H9 (cell line): ENCODE results near the gene WSB2. TPM values are rescaled to one million over a fixed set of nuclear protein-coding genes. Genes with fewer than 3 reads are reported as not detected.

ENCODE experiments used
- DNase-seq: peaks from one replicate; pipeline ENCODE4 v3.0.0-alpha.2; 2017
- H2AFZ ChIP-seq: one replicate; pipeline ENCODE4 v1.6.1; 2013; ENCODE audit warnings: mild to moderate bottlenecking, low read length, control low read depth, moderate library complexity
- H2AK5ac ChIP-seq: 2 replicates; pipeline ENCODE4 v1.6.1; 2013; ENCODE audit warnings: low read length, control low read depth, mixed read lengths; ENCODE audit not compliant: insufficient read length
- H2BK120ac ChIP-seq: one replicate; pipeline ENCODE4 v1.6.1; 2013; ENCODE audit warnings: low read depth, mild to moderate bottlenecking, low read length, control low read depth, inconsistent platforms; ENCODE audit not compliant: poor library complexity, severe bottlenecking
- H2BK12ac ChIP-seq: 2 replicates; pipeline ENCODE4 v1.6.1; 2013; ENCODE audit warnings: low read length, control low read depth, mixed read lengths, low read depth; ENCODE audit not compliant: insufficient read length
- H2BK15ac ChIP-seq: 2 replicates; pipeline ENCODE4 v1.6.1; 2013; ENCODE audit warnings: low read depth, low read length, control low read depth
- H2BK20ac ChIP-seq: one replicate; pipeline ENCODE4 v1.6.1; 2013; ENCODE audit warnings: low read depth, mild to moderate bottlenecking, low read length, control low read depth, inconsistent platforms; ENCODE audit not compliant: poor library complexity, severe bottlenecking
- H2BK5ac ChIP-seq: 2 replicates; pipeline ENCODE4 v1.6.1; 2013; ENCODE audit warnings: low read length, control low read depth, mixed read lengths; ENCODE audit not compliant: insufficient read length
- H3K14ac ChIP-seq: 2 replicates; pipeline ENCODE4 v1.6.1; 2013; ENCODE audit warnings: low read length, control low read depth; ENCODE audit not compliant: insufficient read depth
- H3K18ac ChIP-seq: 2 replicates; pipeline ENCODE4 v1.6.1; 2013; ENCODE audit warnings: low read depth, mild to moderate bottlenecking, mixed read lengths, low read length, control low read depth; ENCODE audit not compliant: insufficient read length
- H3K23ac ChIP-seq: 2 replicates; pipeline ENCODE4 v1.6.1; 2013; ENCODE audit warnings: low read length, control low read depth, mixed read lengths, low read depth; ENCODE audit not compliant: insufficient read length
- H3K23me2 ChIP-seq: 2 replicates; pipeline ENCODE4 v1.6.1; 2013; ENCODE audit warnings: low read depth, mild to moderate bottlenecking, mixed read lengths, low read length, control low read depth; ENCODE audit not compliant: insufficient read length, poor library complexity, severe bottlenecking
- H3K27ac ChIP-seq: 2 replicates; pipeline ENCODE4 v1.5.1; 2013; ENCODE audit warnings: low read length, control low read depth, mixed read lengths, low read depth; ENCODE audit not compliant: insufficient read length
- H3K27me3 ChIP-seq: 2 replicates; pipeline ENCODE4 v1.6.1; 2013; ENCODE audit warnings: low read length, control low read depth, inconsistent platforms; ENCODE audit not compliant: insufficient read depth
- H3K4ac ChIP-seq: 2 replicates; pipeline ENCODE4 v1.6.1; 2013; ENCODE audit warnings: low read depth, mild to moderate bottlenecking, control low read depth, inconsistent platforms, low read length, moderate library complexity
- H3K4me1 ChIP-seq: 2 replicates; pipeline ENCODE4 v1.6.1; 2013; ENCODE audit warnings: low read length, control low read depth, inconsistent platforms; ENCODE audit not compliant: insufficient read depth
- H3K4me2 ChIP-seq: 2 replicates; pipeline ENCODE4 v1.6.1; 2013; ENCODE audit warnings: low read length, control low read depth, mixed read lengths; ENCODE audit not compliant: insufficient read length, insufficient read depth
- H3K56ac ChIP-seq: 2 replicates; pipeline ENCODE4 v1.6.1; 2013; ENCODE audit warnings: low read depth, mild to moderate bottlenecking, mixed read lengths, low read length, control low read depth; ENCODE audit not compliant: insufficient read length
- H3K79me1 ChIP-seq: 2 replicates; pipeline ENCODE4 v1.6.1; 2013; ENCODE audit warnings: low read depth, mild to moderate bottlenecking, moderate library complexity, low read length, control low read depth, inconsistent platforms; ENCODE audit not compliant: insufficient read depth, poor library complexity, severe bottlenecking
- H3K79me2 ChIP-seq: 2 replicates; pipeline ENCODE4 v1.6.1; 2013; ENCODE audit warnings: low read length, control low read depth, inconsistent platforms; ENCODE audit not compliant: insufficient read depth
- H3K9ac ChIP-seq: 2 replicates; pipeline ENCODE4 v1.6.1; 2013; ENCODE audit warnings: low read length, control low read depth, mixed read lengths; ENCODE audit not compliant: insufficient read length; ENCODE audit errors: extremely low read depth
- H3K9me3 ChIP-seq: one replicate; pipeline ENCODE4 v1.6.1; 2013; ENCODE audit warnings: low read depth, low read length, inconsistent platforms; ENCODE audit not compliant: control insufficient read depth
- H3T11ph ChIP-seq: one replicate; pipeline ENCODE4 v1.6.1; 2013; ENCODE audit warnings: mild to moderate bottlenecking, low read length, control low read depth, inconsistent platforms
- H4K20me1 ChIP-seq: one replicate; pipeline ENCODE4 v1.6.1; 2013; ENCODE audit not compliant: control insufficient read depth, insufficient read length, insufficient read depth
- H4K5ac ChIP-seq: 2 replicates; pipeline ENCODE4 v1.6.1; 2013; ENCODE audit warnings: low read depth, mild to moderate bottlenecking, mixed read lengths, low read length, control low read depth; ENCODE audit not compliant: insufficient read length
- H4K8ac ChIP-seq: replicated peaks from 2 replicates; pipeline ENCODE4 v1.6.1; 2013; ENCODE audit warnings: low read length, control low read depth, mixed read lengths, low read depth; ENCODE audit not compliant: insufficient read length
- H4K91ac ChIP-seq: 2 replicates; pipeline ENCODE4 v1.6.1; 2013; ENCODE audit warnings: low read depth, mild to moderate bottlenecking, moderate library complexity, mixed read lengths, low read length, control low read depth; ENCODE audit not compliant: insufficient read length
- H3K27ac Mint-ChIP-seq, 3 experiments: 2 replicates in 2 of 3; 3 replicates in 1 of 3; pipeline ENCODE4 v1.8.0; 2020 to 2021; ENCODE audit warnings: mixed read lengths in 3 of 3, mild to moderate bottlenecking in 1 of 3, moderate library complexity in 1 of 3
- H3K27me3 Mint-ChIP-seq: 2 replicates; pipeline ENCODE4 v1.8.0; 2021; ENCODE audit warnings: low read depth, mild to moderate bottlenecking, moderate library complexity, mixed read lengths
- H3K36me3 Mint-ChIP-seq, 3 experiments: 2 replicates in 2 of 3; 3 replicates in 1 of 3; pipeline ENCODE4 v1.8.0; 2020 to 2021; ENCODE audit warnings: low read depth in 3 of 3, mixed read lengths in 3 of 3; ENCODE audit not compliant: insufficient read depth in 1 of 3
- H3K4me1 Mint-ChIP-seq, 2 experiments: 2 replicates each; pipeline ENCODE4 v1.8.0; 2020; ENCODE audit warnings: mixed read lengths in 2 of 2
- H3K4me3 Mint-ChIP-seq, 2 experiments: 2 replicates in 1 of 2; 3 replicates in 1 of 2; pipeline ENCODE4 v1.8.0; 2020 to 2021; ENCODE audit warnings: mild to moderate bottlenecking in 2 of 2, mixed read lengths in 2 of 2, moderate library complexity in 1 of 2
- H3K9me3 Mint-ChIP-seq, 2 experiments: 2 replicates in 1 of 2; 3 replicates in 1 of 2; pipeline ENCODE4 v1.8.0; 2020; ENCODE audit warnings: mild to moderate bottlenecking in 2 of 2, mixed read lengths in 2 of 2, moderate library complexity in 1 of 2
- WGBS: extraction: QIAGEN DNeasy Blood & Tissue Kit; methylation state at CpG from one replicate; pipeline ENCODE4 v1.1.7; 2013; ENCODE audit warnings: missing lambda C conversion rate, low lambda C conversion rate, mixed read lengths; ENCODE audit not compliant: insufficient read length; ENCODE audit errors: extremely low coverage; 5-methylcytosine and 5-hydroxymethylcytosine counted together
- total RNA-seq: library from RNA; stranded (reverse); gene quantifications from 2 replicates; pipeline ENCODE4 v1.2.1, GENCODE V29; 2021
- TF ChIP-seq, protein P1 (sequence below): fragments of 200-600 bp; sonication (generic); conservative IDR thresholded peaks from 3 replicates; pipeline ENCODE4 v1.8.0; 2021; ENCODE audit warnings: antibody characterized with exemption, mild to moderate bottlenecking

WSB2 gene
- total RNA-seq, 1 experiment from 2014 or later, result 58.6 TPM

DNA sequence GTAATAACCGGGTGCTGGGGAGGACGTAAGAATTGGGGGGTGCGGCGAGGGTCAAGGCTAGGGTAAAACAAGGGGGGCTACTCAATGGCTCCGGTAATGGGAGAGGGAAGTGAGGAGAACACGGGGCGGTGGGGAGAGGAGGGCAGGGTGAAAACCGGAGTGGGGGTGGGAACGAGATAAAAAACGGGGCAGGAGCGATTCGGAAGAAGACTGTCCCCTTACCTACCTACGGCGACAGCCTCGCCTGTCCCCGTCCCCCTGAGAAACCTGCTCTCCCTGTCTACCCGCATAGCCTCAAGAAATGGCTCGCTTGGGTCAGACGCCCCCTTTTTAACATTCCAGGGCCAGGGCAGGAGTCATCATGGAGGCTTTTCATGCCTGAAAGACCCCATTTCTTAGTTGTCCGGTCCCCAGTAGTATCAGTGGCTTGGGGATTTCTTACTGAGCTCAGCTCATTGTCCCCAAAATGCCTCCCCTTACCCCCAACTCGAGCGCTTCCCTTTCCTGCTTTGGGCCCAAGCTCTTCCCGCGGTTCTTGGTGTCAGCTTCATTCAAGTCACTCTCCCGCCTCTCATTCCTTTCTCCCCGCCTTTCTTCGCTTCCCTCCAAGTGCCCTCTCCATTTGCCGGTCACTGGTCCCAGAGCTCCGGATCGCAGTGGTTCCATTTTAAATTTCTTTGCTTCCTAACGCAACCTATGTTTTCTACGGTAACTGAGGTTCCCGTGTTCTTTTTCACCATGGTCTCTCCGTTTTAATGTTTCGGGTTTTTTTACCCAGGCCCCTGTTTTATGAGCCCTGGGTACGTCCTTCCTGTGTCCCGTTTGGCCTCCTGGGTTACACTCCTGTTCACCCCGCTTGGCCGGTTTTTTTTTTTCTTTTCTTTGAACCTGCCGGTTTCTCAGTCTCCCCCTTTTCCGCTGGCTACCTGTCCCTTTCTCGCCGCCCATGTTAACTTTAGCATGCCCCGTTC, 1.2 kb upstream of the WSB2 start:
- H3K4me3 Mint-ChIP-seq, result peak overlapping the region; percentile 80 to 90
- DNase-seq, result peak; percentile 80
- no peak overlapping the region for H3K56ac ChIP-seq
- peak overlapping the region; percentile 89 to 98 (median 96) for H3K27ac Mint-ChIP-seq
- H3K23ac ChIP-seq, result no peak overlapping the region
- H2BK5ac ChIP-seq, result no peak overlapping the region
- H4K5ac ChIP-seq, result no peak overlapping the region
- peak overlapping the region; percentile 80 for H3K14ac ChIP-seq
- no peaks in the 10 kb centered on the region for H3K27me3 ChIP-seq
- no peak overlapping the region for H2AK5ac ChIP-seq
- H3K79me1 ChIP-seq, result no peaks in the 10 kb centered on the region
- H2BK120ac ChIP-seq, result peak overlapping the region; percentile 53
- H2BK20ac ChIP-seq, result peak overlapping the region; percentile 76
- H4K8ac ChIP-seq, result no peak overlapping the region
- H3T11ph ChIP-seq, result no peak overlapping the region
- no CpG with 5 or more reads among the region's 44 CpGs for WGBS
- TF ChIP-seq, protein P1, sequence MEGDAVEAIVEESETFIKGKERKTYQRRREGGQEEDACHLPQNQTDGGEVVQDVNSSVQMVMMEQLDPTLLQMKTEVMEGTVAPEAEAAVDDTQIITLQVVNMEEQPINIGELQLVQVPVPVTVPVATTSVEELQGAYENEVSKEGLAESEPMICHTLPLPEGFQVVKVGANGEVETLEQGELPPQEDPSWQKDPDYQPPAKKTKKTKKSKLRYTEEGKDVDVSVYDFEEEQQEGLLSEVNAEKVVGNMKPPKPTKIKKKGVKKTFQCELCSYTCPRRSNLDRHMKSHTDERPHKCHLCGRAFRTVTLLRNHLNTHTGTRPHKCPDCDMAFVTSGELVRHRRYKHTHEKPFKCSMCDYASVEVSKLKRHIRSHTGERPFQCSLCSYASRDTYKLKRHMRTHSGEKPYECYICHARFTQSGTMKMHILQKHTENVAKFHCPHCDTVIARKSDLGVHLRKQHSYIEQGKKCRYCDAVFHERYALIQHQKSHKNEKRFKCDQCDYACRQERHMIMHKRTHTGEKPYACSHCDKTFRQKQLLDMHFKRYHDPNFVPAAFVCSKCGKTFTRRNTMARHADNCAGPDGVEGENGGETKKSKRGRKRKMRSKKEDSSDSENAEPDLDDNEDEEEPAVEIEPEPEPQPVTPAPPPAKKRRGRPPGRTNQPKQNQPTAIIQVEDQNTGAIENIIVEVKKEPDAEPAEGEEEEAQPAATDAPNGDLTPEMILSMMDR, result no peak
- peak overlapping the region; percentile 87 for H3K9ac ChIP-seq
- H2BK15ac ChIP-seq, result no peak overlapping the region
- H3K36me3 Mint-ChIP-seq, result peaks cover 6 to 21% (median 19%) of the 10 kb centered on the region in 3 experiments; a peak in 6 of 7 replicates
- peaks cover 24% of the 10 kb centered on the region for H3K23me2 ChIP-seq
- no peaks in the 10 kb centered on the region for H3K9me3 ChIP-seq
- H4K20me1 ChIP-seq, result no peaks in the 10 kb centered on the region
- H2BK12ac ChIP-seq, result no peak overlapping the region
- H3K4ac ChIP-seq, result no peak overlapping the region; the same call in 1 of the 2 replicates
- peaks cover 38 to 39% of the 10 kb centered on the region in 2 experiments for H3K4me1 Mint-ChIP-seq
- peaks cover 3% of the 10 kb centered on the region; the same call in 1 of the 2 replicates for H3K4me1 ChIP-seq
- no peaks in the 10 kb centered on the region for H3K9me3 Mint-ChIP-seq
- H3K18ac ChIP-seq, result peak overlapping the region; percentile 68
- H3K27me3 Mint-ChIP-seq, result no peaks in the 10 kb centered on the region
- H3K4me2 ChIP-seq, result peak overlapping the region; percentile 95
- H3K79me2 ChIP-seq, result peaks cover 2% of the 10 kb centered on the region; the same call in 1 of the 2 replicates
- no peak overlapping the region for H2AFZ ChIP-seq
- H4K91ac ChIP-seq, result no peak overlapping the region
- H3K27ac ChIP-seq, result peak overlapping the region; percentile 38
